HepG2 (cell line): ENCODE data around the gene GJA3. TPM values are rescaled to one million over a fixed set of nuclear protein-coding genes. Genes with fewer than 3 reads are reported as not detected.
A peak's percentile ranks its signal among the peaks of the same experiment; 100 is the strongest.

Experiments
- CTCF ChIP-seq: sonication (generic); formaldehyde crosslinking; IDR thresholded peaks from 2 replicates; pipeline ENCODE4 v1.5.0; 2020; ENCODE audit warnings: mild to moderate bottlenecking, missing genetic modification reagents, moderate library complexity
- FOXJ3 ChIP-seq: sonication (generic); formaldehyde crosslinking; IDR thresholded peaks from 2 replicates; pipeline ENCODE4 v1.4.0; 2020; ENCODE audit warnings: missing genetic modification reagents, mild to moderate bottlenecking, borderline replicate concordance
- SKI ChIP-seq: fragments of 450-650 bp; IDR thresholded peaks from one replicate; pipeline ENCODE4 v1.6.1; 2018; ENCODE audit warnings: mild to moderate bottlenecking; ENCODE audit not compliant: partially characterized antibody
- SMAD1 ChIP-seq: sonication (generic); formaldehyde crosslinking; IDR thresholded peaks from 2 replicates; pipeline ENCODE4 v1.4.0; 2020; ENCODE audit warnings: missing genetic modification reagents, low read depth, mild to moderate bottlenecking, borderline replicate concordance
- ZBED4 ChIP-seq: sonication (generic); formaldehyde crosslinking; IDR thresholded peaks from 2 replicates; pipeline ENCODE4 v1.4.0; 2020; ENCODE audit warnings: missing genetic modification reagents, borderline replicate concordance
- ZBTB44 ChIP-seq: sonication (generic); formaldehyde crosslinking; IDR thresholded peaks from 2 replicates; pipeline ENCODE4 v1.4.0; 2020; ENCODE audit warnings: missing genetic modification reagents
- ZNF329 ChIP-seq: sonication (generic); formaldehyde crosslinking; IDR thresholded peaks from 2 replicates; pipeline ENCODE4 v1.9.0; 2021; ENCODE audit warnings: low read depth, mild to moderate bottlenecking, missing genetic modification reagents
- ZNF552 ChIP-seq: sonication (generic); formaldehyde crosslinking; IDR thresholded peaks from 2 replicates; pipeline ENCODE4 v1.9.0; 2022; ENCODE audit warnings: missing genetic modification reagents, mild to moderate bottlenecking, borderline replicate concordance
- ZNF576 ChIP-seq: sonication (generic); formaldehyde crosslinking; IDR thresholded peaks from 2 replicates; pipeline ENCODE4 v1.4.0; 2020; ENCODE audit warnings: mild to moderate bottlenecking, missing genetic modification reagents
- ZNF788 ChIP-seq: sonication (generic); formaldehyde crosslinking; IDR thresholded peaks from 2 replicates; pipeline ENCODE4 v1.5.0; 2020; ENCODE audit warnings: mild to moderate bottlenecking, missing genetic modification reagents, borderline replicate concordance
- polyA plus RNA-seq, 8 experiments: library from polyadenylated mRNA; depleted of rRNA in 3 of 8; stranded (reverse) in 7 of 8; unstranded in 1 of 8; fragments of >200 nt; fragmentation: Illumina TruSeq in 4 of 8; extraction: Trizol in 4 of 8; gene quantifications; 2 replicates each; pipeline versions ENCODE4 v1.2.1 to v1.2.3, GENCODE V29; 2011 to 2016; ENCODE audit warnings: low read depth in 4 of 8, missing spikeins in 1 of 8, mixed read lengths in 1 of 8; ENCODE audit not compliant: insufficient read depth in 1 of 8
- total RNA-seq, 5 experiments: library from RNA; depleted of rRNA; stranded (reverse); fragments of >200 nt; fragmentation: Illumina TruSeq; extraction: Trizol; gene quantifications; 2 replicates each; pipeline ENCODE4 v1.2.3, GENCODE V29; 2016; ENCODE audit warnings: low read depth in 1 of 5

The GJA3 gene
- total and polyA plus RNA-seq, 2 of the 13 experiments (the other 11 are each of a cell fraction or from before 2014, with no cell fraction given): 0.04 TPM

GRCh38 chr13:20128459-20128931 is 32.4 kb downstream of the GJA3 start (continued):
- TF ChIP-seq ZBED4 (CRISPR knock-in tag) (no peak), ZNF576 (CRISPR knock-in tag) (no peak), ZNF329 (CRISPR knock-in tag) (no peak), SMAD1 (CRISPR knock-in tag) (no peak), ZNF788 (CRISPR knock-in tag) (0 out of 2 replicates have a peak, but pooled peaks have one; percentile 23), ZNF552 (CRISPR knock-in tag) (no peak), FOXJ3 (no peak), CTCF (CRISPR knock-in tag) (peak; percentile 80), SKI (no peak), ZBTB44 (CRISPR knock-in tag) (no peak)
